ENCODE data around the gene LRRC25.
"Not testable (repeated sequence)": the region's sequence is repeated elsewhere in the genome, so short reads cannot be mapped to it uniquely, and the experiment has no call there.

Gene LRRC25

GRCh38 chr19:18373892-18374629 is 23.4 kb downstream of the LRRC25 start:
- DNase-seq, result peak; percentile 82

- DNase-seq, result no peak
Observed at GRCh38 chr19:18373407-18373891, 24.0 kb downstream of the LRRC25 start.

- DNase-seq, result no peak
Observed at GRCh38 chr19:18368504-18369222, 28.8 kb downstream of the LRRC25 start.

GRCh38 chr19:18366021-18366435 is 31.4 kb downstream of the LRRC25 start:
- DNase-seq, result no peak

- DNase-seq, result peak; percentile 73
Observed at GRCh38 chr19:18364826-18365528, 32.4 kb downstream of the LRRC25 start.

GRCh38 chr19:18364277-18364825 is 33.1 kb downstream of the LRRC25 start:
- peak; percentile 61 for DNase-seq

- DNase-seq, result no peak
Observed at GRCh38 chr19:18363787-18364186, 33.6 kb downstream of the LRRC25 start.

GRCh38 chr19:18362934-18363542 is 34.4 kb downstream of the LRRC25 start:
- DNase-seq, result no peak

- DNase-seq, result no peak
Observed at GRCh38 chr19:18361646-18362045, 35.8 kb downstream of the LRRC25 start.

GRCh38 chr19:18357041-18357440 is 40.4 kb downstream of the LRRC25 start:
- no peak for DNase-seq

GRCh38 chr19:18354743-18355142 is 42.7 kb downstream of the LRRC25 start:
- DNase-seq, result not testable (repeated sequence)

- no peak for DNase-seq
Observed at GRCh38 chr19:18353378-18354005, 43.9 kb downstream of the LRRC25 start.

GRCh38 chr19:18351544-18351943 is 45.9 kb downstream of the LRRC25 start:
- no peak for DNase-seq

- no peak for DNase-seq
Observed at GRCh38 chr19:18350490-18350889, 46.9 kb downstream of the LRRC25 start.

GRCh38 chr19:18349524-18350128 is 47.8 kb downstream of the LRRC25 start:
- no peak for DNase-seq

GRCh38 chr19:18348818-18349339 is 48.5 kb downstream of the LRRC25 start:
- not testable (repeated sequence) for DNase-seq

GRCh38 chr19:18348171-18348570 is 49.3 kb downstream of the LRRC25 start:
- DNase-seq, result no peak

- DNase-seq, result no peak
Observed at GRCh38 chr19:18346091-18346490, 51.3 kb downstream of the LRRC25 start.

GRCh38 chr19:18345296-18345695 is 52.1 kb downstream of the LRRC25 start:
- no peak for DNase-seq

- no peak for DNase-seq
Observed at GRCh38 chr19:18344582-18344950, 52.9 kb downstream of the LRRC25 start.

GRCh38 chr19:18342090-18342632 is 55.3 kb downstream of the LRRC25 start:
- DNase-seq, result no peak
